Measurements from ENCODE around the gene ZNF541. TPM values are rescaled to one million over a fixed set of nuclear protein-coding genes. Genes with fewer than 3 reads are reported as not detected.

ZNF541 gene

DNA sequence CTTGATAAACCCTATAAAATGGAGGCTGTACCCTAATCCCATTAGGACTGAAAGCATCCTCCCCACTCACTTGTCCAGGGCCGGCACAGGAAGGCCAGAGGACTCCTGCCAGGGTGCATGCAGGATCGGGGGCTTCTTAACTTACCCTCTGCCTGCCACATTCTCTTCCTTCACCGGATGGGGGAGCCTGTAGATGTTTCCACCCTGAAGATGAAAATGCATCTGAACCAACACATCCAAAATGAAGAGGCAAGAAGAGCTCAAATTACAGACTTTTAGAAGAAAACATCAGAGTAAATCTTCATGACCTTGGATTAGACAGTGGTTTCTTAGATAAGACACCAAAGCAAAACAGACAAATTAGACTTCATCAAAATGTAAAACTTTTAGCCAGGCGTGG lies 32.2 kb downstream of the ZNF541 start:
- no peak overlapping the region for H3K9ac ChIP-seq (ENCODE audit: low read depth, low read length)
- peaks cover 10% of the 10 kb centered on the region for H3K4me1 ChIP-seq (ENCODE audit: control insufficient read depth, insufficient read depth, low read length)
- no peak overlapping the region for H3K4me2 ChIP-seq (ENCODE audit: low read length)
- H3K36me3 ChIP-seq (ENCODE audit: insufficient read depth, low read length), result no peaks in the 10 kb centered on the region
- no peaks in the 10 kb centered on the region for H3K9me3 ChIP-seq (replicated peaks; ENCODE audit: low read length)
- H3K4me3 ChIP-seq (ENCODE audit: low read length), result no peak overlapping the region
- H3K27me3 ChIP-seq (ENCODE audit: control insufficient read depth, insufficient read depth, low read length), result peaks cover 39% of the 10 kb centered on the region

DNA sequence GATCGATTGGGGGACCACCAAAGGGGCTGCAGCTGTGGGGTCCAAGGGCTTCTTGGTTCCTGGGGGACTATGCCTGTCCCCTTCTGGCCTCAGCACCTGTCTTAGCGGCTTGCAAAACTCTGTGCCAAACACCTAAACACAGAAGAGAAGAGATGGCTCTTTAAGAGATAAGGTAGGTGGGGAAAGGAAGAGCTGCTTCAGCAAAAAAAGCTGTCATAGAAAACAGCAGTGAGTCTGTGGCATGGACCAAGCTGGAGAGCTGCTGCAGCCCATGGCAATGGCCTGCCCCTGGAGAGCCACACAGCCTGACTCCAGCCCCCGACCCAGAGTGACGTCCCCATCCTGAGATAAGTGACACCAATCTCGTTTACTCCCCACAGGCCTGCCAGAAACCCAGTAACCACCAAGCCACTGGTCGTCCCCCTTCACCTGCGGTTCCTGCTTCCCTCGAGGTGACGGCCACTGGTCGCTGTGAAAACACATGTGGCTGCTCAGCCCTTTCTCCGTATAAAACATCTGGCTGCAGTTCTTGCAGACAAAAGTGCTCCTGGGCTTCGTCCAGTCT lies 33.1 kb downstream of the ZNF541 start:
- Histone ChIP-seq H3K4me3 (ENCODE audit: low read length) (no peak overlapping the region), H3K27me3 (ENCODE audit: control insufficient read depth, insufficient read depth, low read length) (peaks cover 29% of the 10 kb centered on the region), H3K9ac (ENCODE audit: low read depth, low read length) (no peak overlapping the region), H3K36me3 (ENCODE audit: insufficient read depth, low read length) (no peaks in the 10 kb centered on the region), H3K4me1 (ENCODE audit: control insufficient read depth, insufficient read depth, low read length) (peaks cover 5% of the 10 kb centered on the region), H3K9me3 (replicated peaks; ENCODE audit: low read length) (no peaks in the 10 kb centered on the region), H3K4me2 (ENCODE audit: low read length) (no peak overlapping the region)

DNA sequence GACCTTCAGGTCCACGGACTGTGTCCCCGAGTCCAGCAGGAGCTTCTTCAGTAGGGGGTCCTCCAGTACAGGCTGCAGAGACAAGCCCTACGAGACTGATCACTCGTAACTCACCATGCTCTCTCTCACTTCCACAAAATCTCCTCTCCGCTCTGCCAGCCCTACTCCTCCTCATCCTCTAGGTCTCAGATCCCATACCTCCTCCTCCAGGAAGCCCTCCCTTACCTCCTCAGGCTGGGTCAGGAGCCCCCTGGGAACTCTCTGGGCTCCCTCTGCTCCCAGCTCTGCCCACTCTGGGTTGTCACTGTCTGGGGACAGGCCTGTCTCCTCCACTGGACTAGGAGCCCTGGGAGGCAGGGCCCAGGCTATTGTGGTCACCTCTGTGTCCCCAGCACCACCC lies 34.1 kb downstream of the ZNF541 start:
- H3K4me1 ChIP-seq (ENCODE audit: control insufficient read depth, insufficient read depth, low read length), result peaks cover 5% of the 10 kb centered on the region
- no peak overlapping the region for H3K4me2 ChIP-seq (ENCODE audit: low read length)
- no peaks in the 10 kb centered on the region for H3K36me3 ChIP-seq (ENCODE audit: insufficient read depth, low read length)
- no peaks in the 10 kb centered on the region for H3K9me3 ChIP-seq (replicated peaks; ENCODE audit: low read length)
- peaks cover 22% of the 10 kb centered on the region for H3K27me3 ChIP-seq (ENCODE audit: control insufficient read depth, insufficient read depth, low read length)
- no peak overlapping the region for H3K9ac ChIP-seq (ENCODE audit: low read depth, low read length)
- H3K4me3 ChIP-seq (ENCODE audit: low read length), result no peak overlapping the region

DNA sequence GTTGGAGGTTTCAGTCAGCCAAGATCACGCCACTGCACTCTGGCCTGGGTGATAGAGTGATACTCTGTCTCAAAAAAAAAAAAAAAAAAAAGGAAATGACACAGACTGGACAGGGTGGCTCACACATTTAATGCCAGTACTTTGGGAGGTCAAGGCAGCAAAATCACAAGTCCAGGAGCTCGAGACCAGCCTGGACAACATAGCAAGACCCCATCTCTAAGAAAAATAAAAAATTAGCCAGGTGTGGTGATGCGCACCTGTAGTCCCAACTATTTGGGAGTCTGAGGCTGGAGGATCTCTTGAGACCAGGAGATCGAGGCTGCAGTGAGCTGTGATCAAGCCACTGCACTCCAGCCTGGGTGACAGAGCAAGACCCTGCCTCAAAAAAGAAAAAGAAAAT lies 35.5 kb downstream of the ZNF541 start:
- Histone ChIP-seq H3K4me1 (ENCODE audit: control insufficient read depth, insufficient read depth, low read length) (peaks cover 5% of the 10 kb centered on the region), H3K4me2 (ENCODE audit: low read length) (no peak overlapping the region), H3K9me3 (replicated peaks; ENCODE audit: low read length) (no peaks in the 10 kb centered on the region), H3K36me3 (ENCODE audit: insufficient read depth, low read length) (no peaks in the 10 kb centered on the region), H3K27me3 (ENCODE audit: control insufficient read depth, insufficient read depth, low read length) (peaks cover 18% of the 10 kb centered on the region), H3K4me3 (ENCODE audit: low read length) (no peak overlapping the region), H3K9ac (ENCODE audit: low read depth, low read length) (no peak overlapping the region)

DNA sequence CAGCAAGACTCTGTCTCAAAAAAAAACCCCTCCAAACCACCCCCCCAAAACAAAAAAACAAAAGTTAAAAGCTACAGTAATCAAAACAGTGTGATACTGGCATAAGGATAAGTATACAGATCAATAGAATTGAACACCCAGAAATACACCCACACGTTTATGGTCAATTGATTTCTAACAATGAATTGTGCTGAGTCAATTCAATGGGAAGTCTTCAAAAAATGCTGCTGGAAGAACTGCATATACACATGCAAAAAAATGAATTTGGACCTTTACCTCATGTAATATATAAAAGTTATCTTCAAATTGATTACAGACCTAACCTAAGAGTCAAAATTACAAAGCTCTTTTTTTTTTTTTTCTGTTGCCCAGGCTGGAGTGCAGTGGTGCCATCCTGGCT lies 38.3 kb downstream of the ZNF541 start:
- peaks cover 26% of the 10 kb centered on the region for H3K27me3 ChIP-seq (ENCODE audit: control insufficient read depth, insufficient read depth, low read length)
- no peaks in the 10 kb centered on the region for H3K9me3 ChIP-seq (replicated peaks; ENCODE audit: low read length)
- H3K36me3 ChIP-seq (ENCODE audit: insufficient read depth, low read length), result no peaks in the 10 kb centered on the region
- no peak overlapping the region for H3K4me2 ChIP-seq (ENCODE audit: low read length)
- H3K4me1 ChIP-seq (ENCODE audit: control insufficient read depth, insufficient read depth, low read length), result no peaks in the 10 kb centered on the region
- H3K4me3 ChIP-seq (ENCODE audit: low read length), result no peak overlapping the region
- no peak overlapping the region for H3K9ac ChIP-seq (ENCODE audit: low read depth, low read length)

DNA sequence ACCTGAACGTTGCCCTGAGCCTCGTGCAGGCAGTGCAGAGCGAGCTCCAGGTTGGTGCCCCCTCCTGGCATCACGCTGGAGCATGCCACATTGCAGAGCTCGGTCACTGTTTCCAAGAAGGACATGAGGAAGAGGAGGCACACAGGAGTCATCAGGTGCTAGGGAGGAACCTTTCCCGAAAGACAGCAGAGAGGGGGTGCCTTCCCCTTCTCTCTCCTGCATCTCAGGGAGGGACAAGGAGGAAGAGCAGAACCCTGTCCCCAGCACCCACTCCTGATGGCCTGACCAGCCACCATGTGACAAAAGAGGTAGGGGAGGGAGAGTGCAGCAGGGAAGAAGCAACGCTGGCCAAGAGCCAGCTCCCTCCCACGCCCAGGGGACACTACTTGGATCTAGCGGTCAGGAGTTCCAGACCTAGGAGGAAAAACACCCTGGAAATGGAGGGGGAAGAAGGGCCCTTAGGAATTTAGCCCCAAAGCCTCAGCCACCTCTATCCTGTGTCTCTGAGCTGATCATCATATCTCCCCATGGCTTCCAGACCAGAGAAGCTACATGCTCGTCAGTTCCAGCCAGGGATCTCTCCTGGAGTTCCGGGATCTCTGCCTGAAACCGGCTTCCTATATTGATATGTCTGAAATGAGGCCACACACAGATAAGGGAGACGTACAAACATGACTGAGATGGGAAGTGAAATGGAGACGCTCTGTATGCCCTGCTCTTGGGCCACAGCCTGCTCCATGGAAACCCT lies 41.1 kb downstream of the ZNF541 start:
- H3K4me3 ChIP-seq (ENCODE audit: low read length), result no peak overlapping the region
- no peak overlapping the region for H3K4me2 ChIP-seq (ENCODE audit: low read length)
- H3K27me3 ChIP-seq (ENCODE audit: control insufficient read depth, insufficient read depth, low read length), result peaks cover 26% of the 10 kb centered on the region

DNA sequence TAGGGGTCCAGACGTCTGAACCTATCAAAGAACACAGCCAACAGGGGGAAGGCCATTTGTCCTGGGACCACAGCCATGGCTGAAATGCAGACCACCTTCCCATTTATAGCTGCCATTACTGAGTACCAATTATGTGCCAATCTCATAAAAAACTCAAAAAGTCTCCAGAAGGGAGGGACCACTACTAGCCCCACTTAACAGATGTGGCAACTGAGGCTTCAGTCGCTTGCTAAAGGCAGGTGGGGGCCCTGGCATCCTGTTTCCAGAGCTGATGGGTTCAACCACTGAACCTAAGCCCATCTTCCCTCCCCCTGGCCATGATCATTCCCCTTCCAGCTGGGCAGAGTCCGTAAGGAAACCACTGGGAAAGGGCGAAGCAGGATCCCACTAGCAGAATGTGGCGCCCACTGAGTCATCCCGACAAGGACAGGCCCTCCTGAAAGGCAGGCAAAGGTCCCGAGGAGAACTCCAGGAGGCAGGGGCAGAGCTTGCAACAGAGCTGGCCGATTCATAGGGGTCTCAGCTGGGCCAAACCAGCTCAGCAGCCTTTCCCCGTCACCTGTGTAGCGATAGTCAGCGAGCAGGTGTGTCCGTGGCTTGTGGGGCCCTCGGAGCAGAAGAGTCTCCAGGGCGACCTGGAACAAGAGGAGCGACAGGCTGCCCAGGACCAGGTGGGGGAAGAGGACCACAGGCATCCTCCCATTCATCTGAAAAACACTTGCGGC lies 43.8 kb downstream of the ZNF541 start:
- H3K9me3 ChIP-seq (replicated peaks; ENCODE audit: low read length), result no peaks in the 10 kb centered on the region
- no peak overlapping the region for H3K4me3 ChIP-seq (ENCODE audit: low read length)
- no peak overlapping the region for H3K9ac ChIP-seq (ENCODE audit: low read depth, low read length)
- no peak overlapping the region for H3K4me2 ChIP-seq (ENCODE audit: low read length)
- H3K27me3 ChIP-seq (ENCODE audit: control insufficient read depth, insufficient read depth, low read length), result peaks cover 30% of the 10 kb centered on the region
- no peaks in the 10 kb centered on the region for H3K4me1 ChIP-seq (ENCODE audit: control insufficient read depth, insufficient read depth, low read length)
- no peaks in the 10 kb centered on the region for H3K36me3 ChIP-seq (ENCODE audit: insufficient read depth, low read length)

More for the DNA sequence above, 41.1 kb downstream of the ZNF541 start:
- no peaks in the 10 kb centered on the region for H3K36me3 ChIP-seq (ENCODE audit: insufficient read depth, low read length)
- H3K9ac ChIP-seq (ENCODE audit: low read depth, low read length), result no peak overlapping the region
- no peaks in the 10 kb centered on the region for H3K9me3 ChIP-seq (replicated peaks; ENCODE audit: low read length)
- no peaks in the 10 kb centered on the region for H3K4me1 ChIP-seq (ENCODE audit: control insufficient read depth, insufficient read depth, low read length)

DNA sequence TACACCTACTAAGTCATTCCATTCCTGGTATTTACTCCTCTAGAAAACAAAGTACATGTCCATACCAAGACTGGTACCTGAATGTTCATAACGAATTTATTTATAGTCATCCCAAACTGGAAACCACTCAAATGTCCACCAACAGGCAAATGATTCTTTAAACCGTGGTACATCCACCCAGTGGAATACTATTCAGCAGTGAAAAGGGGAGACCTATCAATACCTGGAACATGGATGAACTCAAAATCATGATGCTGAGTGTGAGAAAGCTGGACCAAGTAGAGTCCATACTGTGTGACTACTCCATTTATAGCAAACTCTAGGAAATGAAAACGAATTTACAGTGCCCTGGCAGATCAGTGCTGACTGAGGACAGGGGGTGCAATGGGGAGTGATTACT lies 46.1 kb downstream of the ZNF541 start:
- H3K4me3 ChIP-seq (ENCODE audit: low read length), result no peak overlapping the region
- H3K4me1 ChIP-seq (ENCODE audit: control insufficient read depth, insufficient read depth, low read length), result peaks cover 6% of the 10 kb centered on the region
- H3K27me3 ChIP-seq (ENCODE audit: control insufficient read depth, insufficient read depth, low read length), result peaks cover 27% of the 10 kb centered on the region
- H3K36me3 ChIP-seq (ENCODE audit: insufficient read depth, low read length), result no peaks in the 10 kb centered on the region
- H3K9me3 ChIP-seq (replicated peaks; ENCODE audit: low read length), result no peaks in the 10 kb centered on the region
- no peak overlapping the region for H3K9ac ChIP-seq (ENCODE audit: low read depth, low read length)
- H3K4me2 ChIP-seq (ENCODE audit: low read length), result no peak overlapping the region

DNA sequence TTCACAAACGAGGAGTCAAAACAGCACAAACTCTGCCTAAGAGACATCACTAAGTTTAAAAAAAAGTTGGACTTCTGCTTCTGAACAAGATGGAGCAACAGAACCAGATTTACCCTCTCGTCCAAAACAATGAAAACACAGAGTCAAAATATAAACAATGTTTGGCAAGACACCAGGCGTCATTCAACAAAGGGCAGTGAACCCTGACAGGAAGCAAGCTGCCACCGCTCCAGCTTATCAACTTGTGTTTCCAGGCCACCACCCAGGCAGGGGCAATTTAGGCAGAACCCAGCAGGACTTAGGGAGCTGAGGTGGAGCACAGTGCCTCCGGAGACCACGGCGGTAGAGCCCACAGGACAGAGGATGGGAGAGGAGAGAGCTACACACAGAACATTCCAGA lies 49.5 kb downstream of the ZNF541 start:
- Histone ChIP-seq H3K4me2 (ENCODE audit: low read length) (no peak overlapping the region), H3K27me3 (ENCODE audit: control insufficient read depth, insufficient read depth, low read length) (peaks cover 23% of the 10 kb centered on the region), H3K4me1 (ENCODE audit: control insufficient read depth, insufficient read depth, low read length) (peaks cover 9% of the 10 kb centered on the region), H3K9ac (ENCODE audit: low read depth, low read length) (no peak overlapping the region), H3K4me3 (ENCODE audit: low read length) (no peak overlapping the region), H3K9me3 (replicated peaks; ENCODE audit: low read length) (no peaks in the 10 kb centered on the region), H3K36me3 (ENCODE audit: insufficient read depth, low read length) (no peaks in the 10 kb centered on the region)

Small RNAs within 50 kb of the gene (small RNA-seq; reads per million reads assigned to genes)
- not detected for gene RN7SL322P

Measured in skeletal muscle satellite cell (primary cell).